ENCODE data around the gene DGKZ. TPM values are rescaled to one million over a fixed set of nuclear protein-coding genes. Genes with fewer than 3 reads are reported as not detected.
A peak's percentile ranks its signal among the peaks of the same experiment; 100 is the strongest.

The DGKZ gene
- total and polyA plus RNA-seq, 10 of the 15 experiments (the other 5 are each of a cell fraction or from before 2014, with no cell fraction given): 0.50 to 78.4 (median 39.5) TPM

GRCh38 chr11:46392421-46393230 lies 45.4 kb downstream of the DGKZ start (continued):
- TF ChIP-seq, protein P1, sequence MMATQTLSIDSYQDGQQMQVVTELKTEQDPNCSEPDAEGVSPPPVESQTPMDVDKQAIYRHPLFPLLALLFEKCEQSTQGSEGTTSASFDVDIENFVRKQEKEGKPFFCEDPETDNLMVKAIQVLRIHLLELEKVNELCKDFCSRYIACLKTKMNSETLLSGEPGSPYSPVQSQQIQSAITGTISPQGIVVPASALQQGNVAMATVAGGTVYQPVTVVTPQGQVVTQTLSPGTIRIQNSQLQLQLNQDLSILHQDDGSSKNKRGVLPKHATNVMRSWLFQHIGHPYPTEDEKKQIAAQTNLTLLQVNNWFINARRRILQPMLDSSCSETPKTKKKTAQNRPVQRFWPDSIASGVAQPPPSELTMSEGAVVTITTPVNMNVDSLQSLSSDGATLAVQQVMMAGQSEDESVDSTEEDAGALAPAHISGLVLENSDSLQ (IDR thresholded peaks at IDR 0.05): no peak
- no peak for TF ChIP-seq MYC (IDR thresholded peaks at IDR 0.05; ENCODE audit: insufficient read depth, insufficient read length, insufficient replicate concordance, low read length, severe bottlenecking)
- TF ChIP-seq GATAD2B (conservative IDR thresholded peaks at IDR 0.05; ENCODE audit: low read depth): peak; percentile 62; the same call in 1 of the 2 replicates
- no peak for TF ChIP-seq RUNX3 (IDR thresholded peaks at IDR 0.05; ENCODE audit: low read length)
- TF ChIP-seq, protein P2, sequence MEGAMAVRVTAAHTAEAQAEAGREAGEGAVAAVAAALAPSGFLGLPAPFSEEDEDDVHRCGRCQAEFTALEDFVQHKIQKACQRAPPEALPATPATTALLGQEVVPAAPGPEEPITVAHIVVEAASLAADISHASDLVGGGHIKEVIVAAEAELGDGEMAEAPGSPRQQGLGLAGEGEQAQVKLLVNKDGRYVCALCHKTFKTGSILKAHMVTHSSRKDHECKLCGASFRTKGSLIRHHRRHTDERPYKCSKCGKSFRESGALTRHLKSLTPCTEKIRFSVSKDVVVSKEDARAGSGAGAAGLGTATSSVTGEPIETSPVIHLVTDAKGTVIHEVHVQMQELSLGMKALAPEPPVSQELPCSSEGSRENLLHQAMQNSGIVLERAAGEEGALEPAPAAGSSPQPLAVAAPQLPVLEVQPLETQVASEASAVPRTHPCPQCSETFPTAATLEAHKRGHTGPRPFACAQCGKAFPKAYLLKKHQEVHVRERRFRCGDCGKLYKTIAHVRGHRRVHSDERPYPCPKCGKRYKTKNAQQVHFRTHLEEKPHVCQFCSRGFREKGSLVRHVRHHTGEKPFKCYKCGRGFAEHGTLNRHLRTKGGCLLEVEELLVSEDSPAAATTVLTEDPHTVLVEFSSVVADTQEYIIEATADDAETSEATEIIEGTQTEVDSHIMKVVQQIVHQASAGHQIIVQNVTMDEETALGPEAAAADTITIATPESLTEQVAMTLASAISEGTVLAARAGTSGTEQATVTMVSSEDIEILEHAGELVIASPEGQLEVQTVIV (IDR thresholded peaks at IDR 0.05; ENCODE audit: borderline replicate concordance, partially characterized antibody): no peak
- no peak for TF ChIP-seq SMAD1 (IDR thresholded peaks at IDR 0.05; ENCODE audit: low read depth, partially characterized antibody)
- TF ChIP-seq MEF2A (IDR thresholded peaks at IDR 0.05; ENCODE audit: insufficient read depth, low read depth, low read length): no peak
- no peak for TF ChIP-seq SIX5 (IDR thresholded peaks at IDR 0.05; ENCODE audit: low read depth, low read length, severe bottlenecking)
- TF ChIP-seq SIN3A (IDR thresholded peaks at IDR 0.05; ENCODE audit: low read depth, low read length): peak; percentile 93
- TF ChIP-seq LARP7 (IDR thresholded peaks at IDR 0.05): no peak; the same call in 1 of the 2 replicates
- TF ChIP-seq TBL1XR1 (IDR thresholded peaks at IDR 0.05; ENCODE audit: low read depth, low read length): no peak
- TF ChIP-seq RFX5 (IDR thresholded peaks at IDR 0.05; ENCODE audit: low read depth, low read length): no peak
- 0 out of 2 replicates have a peak, but pooled peaks have one; percentile 15 for TF ChIP-seq ZNF207 (IDR thresholded peaks at IDR 0.05; ENCODE audit: borderline replicate concordance)
- no peak for TF ChIP-seq SKIL (IDR thresholded peaks at IDR 0.05; ENCODE audit: low read depth, poor library complexity, severe bottlenecking)
- TF ChIP-seq TCF12 (IDR thresholded peaks at IDR 0.05; ENCODE audit: low read depth, low read length): 0 out of 2 replicates have a peak, but pooled peaks have one; percentile 11
- no peak for TF ChIP-seq CTCF (IDR thresholded peaks at IDR 0.05 in 2 of 3, conservative IDR thresholded peaks at IDR 0.05 in 1 of 3; ENCODE audit: control insufficient read depth in 2 of 3, extremely low read depth in 1 of 3, insufficient read depth in 1 of 3, low read depth in 3 of 3, low read length in 3 of 3)
- TF ChIP-seq MYB (IDR thresholded peaks at IDR 0.05; ENCODE audit: borderline replicate concordance, low read depth, low read length): no peak
- TF ChIP-seq ATF7 (IDR thresholded peaks at IDR 0.05; ENCODE audit: low read depth): no peak
- 0 out of 2 replicates have a peak, but pooled peaks have one; percentile 75 for TF ChIP-seq RCOR1 (conservative IDR thresholded peaks at IDR 0.05; ENCODE audit: low read depth, low read length)
- 0 out of 2 replicates have a peak, but pooled peaks have one; percentile 15 for TF ChIP-seq NBN (IDR thresholded peaks at IDR 0.05)
- TF ChIP-seq SREBF1 (IDR thresholded peaks at IDR 0.05; ENCODE audit: low read length): no peak
- TF ChIP-seq HDAC2 (IDR thresholded peaks at IDR 0.05): 0 out of 2 replicates have a peak, but pooled peaks have one; percentile 59
- no peak for TF ChIP-seq HDAC6 (IDR thresholded peaks at IDR 0.05; ENCODE audit: unreplicated experiment)

Data from GM12878 (cell line).